GM23338 (cell line): ENCODE data around the gene OR7G2. TPM values are rescaled to one million over a fixed set of nuclear protein-coding genes. Genes with fewer than 3 reads are reported as not detected.

ENCODE experiments used
- ATAC-seq: fragments of 200-7000 bp; cut with Tn5 transposase; 3 replicates; pipeline ENCODE4 v1.9.1; 2020
- DNase-seq: peaks from one replicate; pipeline ENCODE4 v3.0.0-alpha.2; 2015; ENCODE audit warnings: low spot score
- H2AFZ ChIP-seq: fragments of 200-600 bp; sonication (generic); 2 replicates; pipeline ENCODE4 v1.8.0; 2016; ENCODE audit warnings: antibody characterized with exemption, mild to moderate bottlenecking, moderate library complexity
- H3F3A ChIP-seq: fragments of 200-600 bp; sonication (generic); replicated peaks from 2 replicates; pipeline ENCODE4 v1.8.0; 2017; ENCODE audit warnings: antibody characterized with exemption, mixed run types, low read depth
- H3K27ac ChIP-seq: fragments of 200-600 bp; sonication (generic); 2 replicates; pipeline ENCODE4 v1.6.1; 2016; ENCODE audit warnings: low read depth
- H3K27me3 ChIP-seq: fragments of 200-600 bp; sonication (generic); 2 replicates; pipeline ENCODE4 v1.8.0; 2016; ENCODE audit warnings: mild to moderate bottlenecking, mixed run types, moderate library complexity; ENCODE audit not compliant: insufficient read depth
- H3K36me3 ChIP-seq: fragments of 200-600 bp; sonication (generic); 2 replicates; pipeline ENCODE4 v1.8.0; 2016; ENCODE audit warnings: mild to moderate bottlenecking; ENCODE audit not compliant: insufficient read depth
- H3K4me1 ChIP-seq: fragments of 200-600 bp; sonication (generic); 2 replicates; pipeline ENCODE4 v1.8.0; 2016; ENCODE audit warnings: mild to moderate bottlenecking, moderate library complexity; ENCODE audit not compliant: insufficient read depth
- H3K4me2 ChIP-seq: fragments of 200-600 bp; sonication (generic); 2 replicates; pipeline ENCODE4 v1.7.1; 2017; ENCODE audit warnings: mixed run types
- H3K4me3 ChIP-seq: fragments of 200-600 bp; sonication (generic); 2 replicates; pipeline ENCODE4 v1.6.1; 2016; ENCODE audit warnings: mixed run types
- H3K79me2 ChIP-seq: fragments of 200-600 bp; sonication (generic); replicated peaks from 2 replicates; pipeline ENCODE4 v1.8.0; 2017; ENCODE audit warnings: mild to moderate bottlenecking; ENCODE audit not compliant: insufficient read depth
- H3K9me2 ChIP-seq: fragments of 200-600 bp; sonication (generic); 2 replicates; pipeline ENCODE4 v1.8.0; 2017; ENCODE audit not compliant: insufficient read depth
- H4K20me1 ChIP-seq: fragments of 200-600 bp; sonication (generic); replicated peaks from 2 replicates; pipeline ENCODE4 v1.8.0; 2017; ENCODE audit warnings: mild to moderate bottlenecking; ENCODE audit not compliant: insufficient read depth
- H3K27ac Mint-ChIP-seq: 2 replicates; pipeline ENCODE4 v1.8.0; 2020; ENCODE audit warnings: inconsistent platforms, mild to moderate bottlenecking, moderate library complexity, mixed read lengths
- H3K27me3 Mint-ChIP-seq: 3 replicates; pipeline ENCODE4 v1.8.0; 2022; ENCODE audit warnings: low read depth, mild to moderate bottlenecking, moderate library complexity, mixed read lengths, inconsistent platforms; ENCODE audit not compliant: insufficient read depth, poor library complexity
- H3K36me3 Mint-ChIP-seq: 3 replicates; pipeline ENCODE4 v1.8.0; 2021; ENCODE audit warnings: low read depth, mild to moderate bottlenecking, inconsistent platforms, moderate library complexity, mixed read lengths
- H3K4me1 Mint-ChIP-seq: 3 replicates; pipeline ENCODE4 v1.8.0; 2020; ENCODE audit warnings: mild to moderate bottlenecking, inconsistent platforms, mixed read lengths
- H3K4me3 Mint-ChIP-seq: 3 replicates; pipeline ENCODE4 v1.8.0; 2021; ENCODE audit warnings: moderate library complexity, mild to moderate bottlenecking, inconsistent platforms, mixed read lengths
- H3K9me3 Mint-ChIP-seq: 3 replicates; pipeline ENCODE4 v1.8.0; 2020; ENCODE audit warnings: moderate library complexity, mild to moderate bottlenecking, inconsistent platforms, mixed read lengths
- CREB1 ChIP-seq: fragments of 250-450 bp; sonication (Bioruptor Pico); IDR thresholded peaks from 2 replicates; pipeline ENCODE4 v1.5.0; 2020; ENCODE audit warnings: low read depth, mild to moderate bottlenecking, moderate library complexity
- CTCF ChIP-seq, 2 experiments: fragments of 200-600 bp in 1 of 2; sonication (generic) in 1 of 2; conservative IDR thresholded peaks; 2 replicates each; pipeline versions ENCODE4 v1.5.1 to v1.6.1; 2016 to 2017; ENCODE audit warnings: antibody characterized with exemption in 2 of 2, low read depth in 2 of 2, mild to moderate bottlenecking in 2 of 2, moderate library complexity in 1 of 2
- ETS1 ChIP-seq: IDR thresholded peaks from 2 replicates; pipeline ENCODE4 v1.6.1; 2016; ENCODE audit warnings: antibody characterized with exemption
- EZH2 ChIP-seq: fragments of 200-600 bp; sonication (generic); IDR thresholded peaks from one replicate; pipeline ENCODE4 v1.8.0; 2017; ENCODE audit warnings: antibody characterized with exemption, mild to moderate bottlenecking, low read depth; ENCODE audit not compliant: unreplicated experiment
- EZH2phosphoT487 ChIP-seq: fragments of 200-600 bp; sonication (generic); IDR thresholded peaks from one replicate; pipeline ENCODE4 v1.8.1; 2018; ENCODE audit warnings: antibody characterized with exemption; ENCODE audit not compliant: unreplicated experiment
- JUNB ChIP-seq: IDR thresholded peaks from one replicate; pipeline ENCODE4 v1.6.1; 2016; ENCODE audit warnings: antibody characterized with exemption; ENCODE audit not compliant: unreplicated experiment
- NANOG ChIP-seq: IDR thresholded peaks from 2 replicates; pipeline ENCODE4 v1.6.1; 2016; ENCODE audit warnings: antibody characterized with exemption, borderline replicate concordance
- POLR2AphosphoS5 ChIP-seq: IDR thresholded peaks from 2 replicates; pipeline ENCODE4 v1.6.1; 2016; ENCODE audit warnings: antibody characterized with exemption, low read depth
- REST ChIP-seq: IDR thresholded peaks from one replicate; pipeline ENCODE4 v1.6.1; 2018; ENCODE audit warnings: antibody characterized with exemption; ENCODE audit not compliant: unreplicated experiment
- STAT1 ChIP-seq: IDR thresholded peaks from one replicate; pipeline ENCODE4 v1.6.1; 2016; ENCODE audit warnings: antibody characterized with exemption; ENCODE audit not compliant: unreplicated experiment
- ZNF114 ChIP-seq: fragments of 250-450 bp; sonication (Bioruptor Pico); IDR thresholded peaks from 2 replicates; pipeline ENCODE4 v1.5.0; 2020; ENCODE audit warnings: mild to moderate bottlenecking, moderate library complexity
- ZNF331 ChIP-seq: fragments of 250-450 bp; sonication (Bioruptor Pico); IDR thresholded peaks from 2 replicates; pipeline ENCODE4 v1.5.0; 2020; ENCODE audit warnings: low read depth, mild to moderate bottlenecking, moderate library complexity
- ZNF462 ChIP-seq: fragments of 250-450 bp; sonication (Bioruptor Pico); IDR thresholded peaks from 2 replicates; pipeline ENCODE4 v1.5.0; 2020; ENCODE audit warnings: mild to moderate bottlenecking, moderate library complexity
- polyA plus RNA-seq: library from polyadenylated mRNA; unstranded; fragments of >200 nt; fragmentation: Nextera tagmentation; extraction: Ambion mirVana; gene quantifications from 2 replicates; pipeline ENCODE4 v1.2.1, GENCODE V29; 2016
- total RNA-seq: library from RNA; depleted of rRNA; stranded (reverse); fragments of >200 nt; shearing (Covaris generic); gene quantifications from 2 replicates; pipeline ENCODE4 v1.2.3, GENCODE V29; 2014

Gene OR7G2
- total and polyA plus RNA-seq, 2 experiments from 2014 or later = not detected

GRCh38 chr19:9128171-9128570, 20.9 kb upstream of the OR7G2 start (continued):
- TF ChIP-seq EZH2 (no peak), POLR2AphosphoS5 (no peak), STAT1 (no peak), NANOG (no peak)

GRCh38 chr19:9126900-9127405, 19.7 kb upstream of the OR7G2 start, which contains the start of gene OR7G3:
Gene OR7G3, minus strand, starts transcription at chr19:9126950. Its CDS starts 0 bp downstream, at chr19:9126950.
- Histone ChIP-seq H3K4me1 (no peaks in the 10 kb centered on the region), H3K79me2 (no peaks in the 10 kb centered on the region), H3K9me2 (no peaks in the 10 kb centered on the region), H4K20me1 (no peaks in the 10 kb centered on the region), H3K36me3 (no peaks in the 10 kb centered on the region), H3K27ac (no peak within 1 kb of the TSS), H2AFZ (no peak within 1 kb of the TSS), H3K4me2 (no peak within 1 kb of the TSS), H3F3A (no peaks in the 10 kb centered on the region), H3K27me3 (no peaks in the 10 kb centered on the region), H3K4me3 (no peak within 1 kb of the TSS)
- H3K4me3 Mint-ChIP-seq = no peak within 1 kb of the TSS
- H3K27ac Mint-ChIP-seq = no peak within 1 kb of the TSS
- H3K4me1 Mint-ChIP-seq = no peaks in the 10 kb centered on the region
- H3K27me3 Mint-ChIP-seq = peaks cover 4% of the 10 kb centered on the region
- peaks cover 89% of the 10 kb centered on the region for H3K9me3 Mint-ChIP-seq
- DNase-seq (no peak), ATAC-seq (no peak)
- TF ChIP-seq ZNF462 (no peak), JUNB (no peak), CREB1 (CRISPR knock-in tag) (no peak), REST (no peak), NANOG (no peak), POLR2AphosphoS5 (no peak), ZNF114 (CRISPR knock-in tag) (no peak), EZH2phosphoT487 (no peak), CTCF (conservative IDR thresholded peaks at IDR 0.05; ENCODE audit: low read depth in 2 of 2) (no peak), STAT1 (no peak), EZH2 (no peak), ETS1 (no peak), ZNF331 (no peak)
- peaks cover 41% of the 10 kb centered on the region for H3K36me3 Mint-ChIP-seq
